ENCODE data around the gene CCDC106. TPM values are rescaled to one million over a fixed set of nuclear protein-coding genes. Genes with fewer than 3 reads are reported as not detected.

The CCDC106 gene
- total RNA-seq, 1 experiment from 2014 or later: 19.9 TPM

GRCh38 chr19:55686311-55687050, 38.5 kb downstream of the CCDC106 start:
- Histone ChIP-seq H3K79me2 (ENCODE audit: insufficient read depth, low read length) (0 out of 2 replicates have a peak, but pooled peaks cover 1% of the 10 kb centered on the region), H3K4ac (ENCODE audit: low read depth, low read length) (no peak overlapping the region), H2BK15ac (ENCODE audit: low read depth, low read length) (no peak overlapping the region), H3K4me2 (ENCODE audit: insufficient read depth, insufficient read length, low read length) (no peak overlapping the region), H3K9me3 (ENCODE audit: control insufficient read depth, low read depth, low read length) (no peaks in the 10 kb centered on the region), H2AK5ac (ENCODE audit: insufficient read length, low read length) (no peak overlapping the region), H3K18ac (ENCODE audit: insufficient read length, low read depth, low read length) (no peak overlapping the region), H4K8ac (replicated peaks; ENCODE audit: insufficient read length, low read depth, low read length) (no peak overlapping the region), H2AFZ (ENCODE audit: low read length) (no peak overlapping the region), H2BK5ac (ENCODE audit: insufficient read length, low read length) (no peak overlapping the region), H3K79me1 (ENCODE audit: insufficient read depth, low read depth, low read length, poor library complexity, severe bottlenecking) (no peaks in the 10 kb centered on the region), H3K56ac (ENCODE audit: insufficient read length, low read depth, low read length) (no peak overlapping the region), H4K5ac (ENCODE audit: insufficient read length, low read depth, low read length) (no peak overlapping the region), H3T11ph (ENCODE audit: low read length) (no peak overlapping the region), H3K4me1 (ENCODE audit: insufficient read depth, low read length) (no peaks in the 10 kb centered on the region), H4K20me1 (ENCODE audit: control insufficient read depth, insufficient read depth, insufficient read length) (no peaks in the 10 kb centered on the region), H2BK12ac (ENCODE audit: insufficient read length, low read depth, low read length) (no peak overlapping the region), H3K23me2 (ENCODE audit: insufficient read length, low read depth, low read length, poor library complexity, severe bottlenecking) (no peaks in the 10 kb centered on the region), H3K23ac (ENCODE audit: insufficient read length, low read depth, low read length) (no peak overlapping the region), H3K27ac (ENCODE audit: insufficient read length, low read depth, low read length) (no peak overlapping the region), H3K14ac (ENCODE audit: insufficient read depth, low read length) (no peak overlapping the region), H3K27me3 (ENCODE audit: insufficient read depth, low read length) (no peaks in the 10 kb centered on the region), H3K9ac (ENCODE audit: extremely low read depth, insufficient read length, low read length) (no peak overlapping the region), H4K91ac (ENCODE audit: insufficient read length, low read depth, low read length) (no peak overlapping the region), H2BK120ac (ENCODE audit: low read depth, low read length, poor library complexity, severe bottlenecking) (no peak overlapping the region), H2BK20ac (ENCODE audit: low read depth, low read length, poor library complexity, severe bottlenecking) (no peak overlapping the region)
- H3K4me1 Mint-ChIP-seq: no peaks in the 10 kb centered on the region
- peaks cover 29 to 64% (median 48%) of the 10 kb centered on the region in 3 experiments for H3K36me3 Mint-ChIP-seq (ENCODE audit: insufficient read depth in 1 of 3, low read depth in 3 of 3)
- no peaks in the 10 kb centered on the region for H3K27me3 Mint-ChIP-seq (ENCODE audit: low read depth)
- no CpG with 5 or more reads among the region's 29 CpGs for WGBS (ENCODE audit: extremely low coverage, insufficient read length, low lambda C conversion rate)
- H3K9me3 Mint-ChIP-seq: no peaks in the 10 kb centered on the region; a peak in 1 of 5 replicates
- DNase-seq: no peak
- no peak overlapping the region; a peak in 2 of 7 replicates for H3K27ac Mint-ChIP-seq
- H3K4me3 Mint-ChIP-seq: no peak overlapping the region
- no peak for TF ChIP-seq CTCF (conservative IDR thresholded peaks at IDR 0.05)

Measured in H9 (cell line).